ENCODE data around the gene DAD1.

GRCh38 chr14:22589096-22589839 lies at the start of gene DAD1:
- TF ChIP-seq POLR2AphosphoS5 (IDR thresholded peaks at IDR 0.05; ENCODE audit: low read depth, low read length) (peak; percentile 98), POLR2A (IDR thresholded peaks at IDR 0.05; ENCODE audit: low read depth, low read length) (peak; percentile 97), TAF1 (IDR thresholded peaks at IDR 0.05; ENCODE audit: low read depth, low read length) (peak; percentile 92), SPI1 (IDR thresholded peaks at IDR 0.05; ENCODE audit: low read depth, low read length) (peak; percentile 64), POU2F2 (IDR thresholded peaks at IDR 0.05; ENCODE audit: low read depth, low read length) (peak; percentile 85)

All from GM12891 (cell line).